HCT116 (cell line): ENCODE data around the gene ARMC2.

Experiments
- EZH2phosphoT487 ChIP-seq: fragments of 200-600 bp; IDR thresholded peaks from 2 replicates; pipeline ENCODE4 v1.6.1; 2018; ENCODE audit warnings: antibody characterized with exemption, borderline replicate concordance
- JUND ChIP-seq: IDR thresholded peaks from 2 replicates; pipeline ENCODE4 v1.6.1; 2012
- POLR2A ChIP-seq: IDR thresholded peaks from 2 replicates; pipeline ENCODE4 v1.7.0; 2011; ENCODE audit warnings: borderline replicate concordance; ENCODE audit not compliant: insufficient read depth, insufficient read length; ENCODE audit errors: extremely low read depth
- POLR2AphosphoS5 ChIP-seq: IDR thresholded peaks from 2 replicates; pipeline ENCODE4 v1.6.1; 2011; ENCODE audit warnings: mild to moderate bottlenecking, low read depth, low read length, moderate library complexity
- SIN3A ChIP-seq: IDR thresholded peaks from 2 replicates; pipeline ENCODE4 v1.6.1; 2012; ENCODE audit warnings: low read depth
- SP1 ChIP-seq: IDR thresholded peaks from 2 replicates; pipeline ENCODE4 v1.6.1; 2012; ENCODE audit warnings: low read depth
- TF ChIP-seq, protein P1 (sequence below): IDR thresholded peaks from 2 replicates; pipeline ENCODE4 v1.6.1; 2012; ENCODE audit warnings: low read depth
- TF ChIP-seq, protein P2 (sequence below), 3 experiments: fragments of 200-600 bp in 1 of 3; sonication (generic) in 1 of 3; IDR thresholded peaks in 2 of 3; conservative IDR thresholded peaks in 1 of 3; 2 replicates each; pipeline ENCODE4 v1.5.1; 2012 to 2017; ENCODE audit warnings: low read depth in 2 of 3, low read length in 2 of 3, antibody characterized with exemption in 1 of 3, borderline replicate concordance in 1 of 3, control low read depth in 1 of 3, mild to moderate bottlenecking in 1 of 3, mixed read lengths in 1 of 3, mixed run types in 1 of 3, moderate library complexity in 1 of 3; ENCODE audit not compliant: insufficient read depth in 1 of 3
- TF ChIP-seq, protein P3 (sequence below): IDR thresholded peaks from 2 replicates; pipeline ENCODE4 v1.6.1; 2012

DNA sequence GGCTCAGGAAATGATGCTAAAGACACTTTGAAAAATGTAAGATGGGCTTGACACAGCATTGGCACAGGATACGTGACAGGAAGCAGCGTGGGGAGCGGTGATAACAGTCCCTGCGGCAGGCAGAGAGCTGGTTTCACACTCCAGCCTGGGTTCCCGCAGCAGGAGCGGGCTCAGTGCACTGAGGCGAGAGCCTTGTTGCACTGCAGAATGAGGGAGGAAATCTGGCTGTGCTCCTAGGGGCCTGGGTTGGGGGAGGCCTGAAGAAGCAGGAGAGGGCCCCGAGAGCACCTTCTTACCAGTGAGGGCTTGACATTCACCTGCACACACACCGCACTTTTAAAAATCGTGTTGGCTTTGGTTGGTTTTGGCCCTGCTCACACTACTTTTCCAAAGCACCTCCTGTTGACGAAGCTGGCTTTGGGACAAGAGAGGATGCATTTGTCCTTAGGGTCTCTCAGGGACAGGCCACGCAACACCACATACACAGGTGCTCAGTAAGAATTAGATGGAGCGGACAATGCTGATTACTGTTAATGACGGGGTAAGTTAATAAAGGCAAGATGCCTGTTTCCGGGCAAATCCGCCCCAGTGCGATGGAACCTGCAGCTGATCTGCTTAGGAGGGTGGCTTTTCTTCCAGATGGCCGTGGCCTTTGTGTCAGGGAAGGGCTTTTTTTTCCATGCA lies 49.4 kb upstream of the ARMC2 start:
- TF ChIP-seq, protein P1, sequence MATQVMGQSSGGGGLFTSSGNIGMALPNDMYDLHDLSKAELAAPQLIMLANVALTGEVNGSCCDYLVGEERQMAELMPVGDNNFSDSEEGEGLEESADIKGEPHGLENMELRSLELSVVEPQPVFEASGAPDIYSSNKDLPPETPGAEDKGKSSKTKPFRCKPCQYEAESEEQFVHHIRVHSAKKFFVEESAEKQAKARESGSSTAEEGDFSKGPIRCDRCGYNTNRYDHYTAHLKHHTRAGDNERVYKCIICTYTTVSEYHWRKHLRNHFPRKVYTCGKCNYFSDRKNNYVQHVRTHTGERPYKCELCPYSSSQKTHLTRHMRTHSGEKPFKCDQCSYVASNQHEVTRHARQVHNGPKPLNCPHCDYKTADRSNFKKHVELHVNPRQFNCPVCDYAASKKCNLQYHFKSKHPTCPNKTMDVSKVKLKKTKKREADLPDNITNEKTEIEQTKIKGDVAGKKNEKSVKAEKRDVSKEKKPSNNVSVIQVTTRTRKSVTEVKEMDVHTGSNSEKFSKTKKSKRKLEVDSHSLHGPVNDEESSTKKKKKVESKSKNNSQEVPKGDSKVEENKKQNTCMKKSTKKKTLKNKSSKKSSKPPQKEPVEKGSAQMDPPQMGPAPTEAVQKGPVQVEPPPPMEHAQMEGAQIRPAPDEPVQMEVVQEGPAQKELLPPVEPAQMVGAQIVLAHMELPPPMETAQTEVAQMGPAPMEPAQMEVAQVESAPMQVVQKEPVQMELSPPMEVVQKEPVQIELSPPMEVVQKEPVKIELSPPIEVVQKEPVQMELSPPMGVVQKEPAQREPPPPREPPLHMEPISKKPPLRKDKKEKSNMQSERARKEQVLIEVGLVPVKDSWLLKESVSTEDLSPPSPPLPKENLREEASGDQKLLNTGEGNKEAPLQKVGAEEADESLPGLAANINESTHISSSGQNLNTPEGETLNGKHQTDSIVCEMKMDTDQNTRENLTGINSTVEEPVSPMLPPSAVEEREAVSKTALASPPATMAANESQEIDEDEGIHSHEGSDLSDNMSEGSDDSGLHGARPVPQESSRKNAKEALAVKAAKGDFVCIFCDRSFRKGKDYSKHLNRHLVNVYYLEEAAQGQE: no peak
- TF ChIP-seq, protein P2, sequence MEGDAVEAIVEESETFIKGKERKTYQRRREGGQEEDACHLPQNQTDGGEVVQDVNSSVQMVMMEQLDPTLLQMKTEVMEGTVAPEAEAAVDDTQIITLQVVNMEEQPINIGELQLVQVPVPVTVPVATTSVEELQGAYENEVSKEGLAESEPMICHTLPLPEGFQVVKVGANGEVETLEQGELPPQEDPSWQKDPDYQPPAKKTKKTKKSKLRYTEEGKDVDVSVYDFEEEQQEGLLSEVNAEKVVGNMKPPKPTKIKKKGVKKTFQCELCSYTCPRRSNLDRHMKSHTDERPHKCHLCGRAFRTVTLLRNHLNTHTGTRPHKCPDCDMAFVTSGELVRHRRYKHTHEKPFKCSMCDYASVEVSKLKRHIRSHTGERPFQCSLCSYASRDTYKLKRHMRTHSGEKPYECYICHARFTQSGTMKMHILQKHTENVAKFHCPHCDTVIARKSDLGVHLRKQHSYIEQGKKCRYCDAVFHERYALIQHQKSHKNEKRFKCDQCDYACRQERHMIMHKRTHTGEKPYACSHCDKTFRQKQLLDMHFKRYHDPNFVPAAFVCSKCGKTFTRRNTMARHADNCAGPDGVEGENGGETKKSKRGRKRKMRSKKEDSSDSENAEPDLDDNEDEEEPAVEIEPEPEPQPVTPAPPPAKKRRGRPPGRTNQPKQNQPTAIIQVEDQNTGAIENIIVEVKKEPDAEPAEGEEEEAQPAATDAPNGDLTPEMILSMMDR (IDR thresholded peaks at IDR 0.05 in 2 of 3, conservative IDR thresholded peaks at IDR 0.05 in 1 of 3; ENCODE audit: borderline replicate concordance in 1 of 3, insufficient read depth in 1 of 3, low read depth in 2 of 3, low read length in 2 of 3): no peak
- TF ChIP-seq EZH2phosphoT487: no peak
- TF ChIP-seq POLR2A: no peak
- TF ChIP-seq SIN3A: no peak
- TF ChIP-seq, protein P3, sequence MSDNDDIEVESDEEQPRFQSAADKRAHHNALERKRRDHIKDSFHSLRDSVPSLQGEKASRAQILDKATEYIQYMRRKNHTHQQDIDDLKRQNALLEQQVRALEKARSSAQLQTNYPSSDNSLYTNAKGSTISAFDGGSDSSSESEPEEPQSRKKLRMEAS: no peak
- TF ChIP-seq POLR2AphosphoS5: no peak
- no peak for TF ChIP-seq JUND
- no peak for TF ChIP-seq SP1
